Astrocyte of the hippocampus (primary cell): ENCODE results near the gene NDUFS2.
"Not testable (repeated sequence)": the region's sequence is repeated elsewhere in the genome, so short reads cannot be mapped to it uniquely, and the experiment has no call there.

ENCODE experiments used
- DNase-seq: peaks from one replicate; pipeline ENCODE4 v3.0.0; 2011; ENCODE audit warnings: low read depth, low spot score

Gene NDUFS2

DNA sequence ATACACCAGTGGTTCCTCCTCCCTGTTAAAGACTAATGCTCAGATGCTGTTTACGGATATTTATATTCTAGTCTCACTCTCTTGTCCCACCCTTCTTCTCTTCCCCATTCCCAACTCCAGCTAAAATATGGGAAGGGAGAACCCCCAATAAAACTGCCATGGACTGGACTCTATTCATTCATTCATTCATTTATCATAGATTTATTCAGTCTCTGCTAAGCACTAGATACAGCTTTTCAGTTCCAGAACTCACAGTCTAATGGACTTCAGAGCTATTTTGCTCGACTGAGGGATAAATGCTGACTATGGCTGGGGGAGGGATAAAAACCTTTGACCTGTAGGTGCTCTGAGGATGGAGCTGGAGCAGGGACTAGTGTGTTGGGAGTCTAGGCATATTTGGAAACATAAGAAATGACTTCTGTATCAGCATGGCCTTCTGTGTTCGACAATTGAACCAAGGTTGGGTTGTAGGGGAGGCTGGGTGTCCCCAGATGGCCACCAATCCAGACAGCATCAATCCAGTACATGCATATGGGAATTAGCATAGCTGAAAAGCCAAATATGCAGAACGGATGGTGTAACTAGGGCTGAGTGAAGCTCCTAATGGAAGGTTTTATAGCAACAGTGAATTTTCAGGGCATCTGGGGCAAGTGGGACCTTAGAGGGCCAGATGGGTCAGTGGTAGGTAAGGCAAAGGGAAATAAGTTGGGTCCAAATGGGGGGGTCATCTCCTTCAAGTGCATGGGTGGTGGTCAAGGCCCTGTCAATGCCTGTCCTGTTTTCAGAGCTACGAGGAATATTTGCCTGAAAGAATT lies 17.1 kb downstream of the NDUFS2 start:
- no peak for DNase-seq

DNA sequence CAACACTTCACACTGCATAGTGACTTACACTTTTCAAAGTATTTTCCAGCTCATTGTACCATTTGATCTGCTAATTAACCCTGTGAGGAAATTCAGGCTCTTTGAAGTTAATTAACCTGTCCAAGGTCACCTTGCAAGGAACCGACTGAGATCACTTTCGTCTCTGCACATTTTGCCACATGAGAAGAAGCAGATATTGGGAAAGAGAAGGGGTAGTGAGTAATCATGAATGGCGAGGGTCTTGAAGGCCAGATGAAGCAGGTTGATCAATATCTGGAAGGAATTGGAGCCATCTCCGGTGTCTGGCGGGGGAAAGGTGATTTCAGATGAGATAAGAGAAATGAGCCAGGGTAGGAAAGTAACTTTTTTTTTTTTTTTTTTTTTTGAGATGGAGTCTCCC lies 17.8 kb downstream of the NDUFS2 start:
- no peak for DNase-seq

DNA sequence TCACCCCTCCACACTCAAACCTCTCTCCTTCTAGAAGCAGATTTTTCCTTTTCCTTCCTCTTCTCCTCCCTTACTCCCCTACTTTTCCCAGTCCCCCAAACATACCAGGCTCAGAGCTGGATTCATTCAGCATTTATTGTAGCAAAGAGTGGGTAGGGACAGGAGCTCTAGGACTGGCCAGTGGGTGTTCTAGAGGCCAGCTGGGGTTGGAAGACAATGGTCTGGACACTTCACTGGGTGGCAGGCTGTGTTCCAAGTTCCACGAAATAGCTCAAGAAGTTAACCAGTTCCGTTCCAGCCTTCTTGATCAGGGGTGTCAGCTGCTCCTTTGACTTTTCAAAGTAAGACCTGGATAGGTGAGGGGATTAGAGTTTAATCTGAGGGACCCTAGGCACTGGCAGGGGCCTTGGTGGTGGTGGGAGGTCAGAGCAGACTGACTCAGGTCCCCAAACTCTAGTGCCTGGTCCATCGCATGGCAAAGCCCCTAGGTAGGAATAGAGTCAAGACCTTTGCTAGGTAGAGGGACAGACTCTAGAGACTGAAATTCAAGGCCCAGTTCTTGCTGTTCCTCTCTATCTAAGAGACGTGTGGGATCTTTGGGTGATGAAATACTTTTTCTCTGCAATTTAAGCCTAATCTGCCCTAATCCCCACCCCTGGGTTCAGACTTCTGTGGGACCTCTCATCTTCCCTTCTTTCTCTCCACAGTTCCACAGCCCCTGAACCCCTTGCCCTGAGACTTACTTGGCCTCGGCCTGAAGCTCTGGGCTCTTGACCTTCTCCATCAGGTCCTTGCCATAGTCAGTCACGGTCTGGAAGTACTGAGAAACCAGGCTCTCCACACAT lies 20.2 kb downstream of the NDUFS2 start:
- no peak for DNase-seq

DNA sequence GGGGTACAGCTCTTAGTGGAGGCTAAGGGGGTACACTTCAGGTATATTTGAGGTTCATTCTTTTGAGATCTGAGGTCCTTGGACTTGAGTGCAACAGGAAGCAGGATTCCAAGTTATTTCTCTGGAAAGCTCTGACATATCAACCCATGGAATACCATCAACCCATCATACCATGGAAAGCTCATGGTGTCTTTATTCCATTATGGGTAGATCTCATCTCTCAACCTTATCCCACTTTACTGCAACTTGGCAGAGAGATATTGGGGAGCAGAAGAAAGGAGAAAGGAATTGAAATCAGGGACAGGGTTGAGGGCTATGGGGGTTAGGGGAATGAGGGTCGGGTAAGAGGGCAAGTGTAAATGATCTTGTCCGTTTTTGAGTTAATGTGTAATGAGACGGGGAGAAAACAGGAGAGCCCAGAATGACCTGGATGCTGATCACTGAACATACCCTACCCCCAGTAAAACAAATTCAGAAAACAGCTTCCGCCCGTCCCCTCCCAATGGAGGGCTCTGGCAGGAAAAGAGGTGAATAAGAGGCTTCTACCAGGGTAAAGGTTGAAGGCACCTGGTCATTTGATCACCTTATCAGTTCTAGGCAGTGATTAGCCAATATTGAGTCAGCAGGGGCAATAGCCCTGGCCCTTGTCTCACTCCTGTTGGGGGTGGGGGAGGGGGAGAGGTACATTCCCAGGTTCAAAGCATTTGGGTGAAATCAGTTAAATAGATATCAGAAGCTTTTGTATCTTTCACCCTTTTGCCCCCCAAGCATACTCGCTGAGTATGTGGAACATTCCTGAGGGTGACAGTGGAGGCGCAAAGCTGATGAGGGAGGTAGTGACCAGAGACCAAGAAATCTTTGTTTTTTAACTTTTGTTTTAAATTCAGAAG lies 21.9 kb downstream of the NDUFS2 start:
- no peak for DNase-seq

DNA sequence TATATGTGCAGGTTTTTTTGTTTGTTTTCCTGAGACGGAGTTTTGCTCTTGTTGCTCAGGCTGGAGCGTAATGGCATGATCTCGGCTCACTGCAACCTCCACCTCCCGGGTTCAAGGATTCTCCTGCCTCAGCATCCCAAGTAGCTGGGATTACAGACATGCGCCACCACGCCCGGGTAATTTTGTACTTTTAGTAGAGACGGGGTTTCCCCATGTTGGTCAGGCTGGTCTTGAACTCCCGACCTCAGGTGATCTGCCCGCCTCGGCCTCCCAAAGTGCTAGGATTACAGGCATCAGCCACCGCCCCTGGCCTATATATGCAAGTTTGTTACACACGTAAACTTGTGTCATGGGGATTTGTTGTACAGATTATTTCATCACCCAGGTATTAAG lies 22.5 kb downstream of the NDUFS2 start:
- not testable (repeated sequence) for DNase-seq

DNA sequence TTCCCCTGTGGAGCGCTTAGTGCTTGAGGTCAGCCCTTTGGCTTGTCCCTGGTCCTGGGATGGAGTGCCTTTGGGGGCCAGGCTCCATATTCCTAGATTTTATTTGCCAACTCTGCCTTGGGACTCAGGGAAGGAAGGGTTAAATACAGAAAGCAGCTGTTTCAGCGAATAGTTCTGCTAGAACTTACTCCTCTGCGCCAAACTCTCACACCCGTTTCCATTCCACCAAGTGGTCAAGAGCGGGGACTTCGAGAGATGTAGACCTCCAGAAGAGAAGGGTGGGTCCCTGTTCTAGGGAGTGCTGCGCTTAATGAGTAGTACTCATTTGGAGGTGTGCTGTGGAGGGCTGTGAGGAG lies 23.0 kb downstream of the NDUFS2 start:
- no peak for DNase-seq

DNA sequence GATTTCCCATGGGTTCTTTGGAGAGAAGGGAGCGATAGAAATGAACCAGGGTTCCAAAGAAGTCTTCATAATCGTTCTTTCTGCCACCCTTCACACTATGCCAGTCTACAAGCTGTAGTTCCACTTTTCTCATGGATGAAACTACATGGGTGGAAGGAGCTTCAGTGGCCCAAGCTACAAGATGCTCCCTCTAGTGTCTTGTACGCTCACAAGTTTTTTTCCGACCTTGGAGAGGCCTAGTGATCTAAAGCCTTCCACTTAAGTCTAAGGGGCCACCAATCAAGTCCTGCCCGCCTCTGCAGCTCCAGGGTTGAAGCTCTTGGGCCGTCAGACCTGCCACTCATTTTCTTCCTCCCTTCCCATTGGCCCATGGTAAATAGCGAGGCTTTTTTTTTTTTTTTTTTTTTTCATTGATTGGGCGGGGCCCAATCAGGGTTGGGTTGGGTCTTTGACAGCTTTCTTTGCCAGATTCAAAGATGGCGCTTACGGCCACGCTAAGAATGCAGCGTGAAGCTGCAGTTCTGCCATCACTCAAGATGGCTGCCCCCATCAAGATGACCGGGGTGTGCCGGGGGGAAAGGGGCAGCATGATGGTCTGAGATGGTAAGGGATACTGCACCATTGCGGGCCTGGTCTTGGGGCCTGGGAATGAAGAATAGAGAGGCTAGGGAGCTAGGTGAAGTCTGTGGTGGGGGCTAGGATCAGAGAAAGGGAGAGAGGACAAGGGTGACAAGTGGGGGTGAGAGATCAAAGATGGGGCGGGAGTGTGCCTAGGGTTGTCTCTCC lies 23.6 kb downstream of the NDUFS2 start, which contains the start of gene TOMM40L:
Gene TOMM40L (plus strand): TSS at position 527 of the 786 bp plus-strand sequence. CDS start 430 bp downstream, outside the sequence.
- DNase-seq: peak; percentile 98

DNA sequence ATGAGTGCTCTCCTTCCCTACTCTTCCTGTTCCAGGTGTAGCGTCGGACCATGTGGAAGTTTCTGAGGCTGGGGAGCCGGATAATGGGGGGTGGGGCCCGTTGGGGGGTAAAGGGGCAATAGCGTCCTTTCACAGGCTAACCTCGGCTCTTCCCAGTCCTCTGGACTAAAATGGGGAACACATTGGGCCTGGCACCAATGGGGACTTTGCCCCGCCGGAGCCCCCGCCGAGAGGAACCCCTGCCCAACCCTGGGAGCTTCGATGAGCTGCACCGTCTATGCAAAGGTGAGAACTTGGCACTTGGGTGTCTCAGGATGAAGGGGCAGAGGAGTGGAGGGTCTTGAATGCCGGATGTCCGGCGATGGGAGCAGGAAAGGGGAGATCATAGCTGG lies 24.1 kb downstream of the NDUFS2 start:
- no peak for DNase-seq

DNA sequence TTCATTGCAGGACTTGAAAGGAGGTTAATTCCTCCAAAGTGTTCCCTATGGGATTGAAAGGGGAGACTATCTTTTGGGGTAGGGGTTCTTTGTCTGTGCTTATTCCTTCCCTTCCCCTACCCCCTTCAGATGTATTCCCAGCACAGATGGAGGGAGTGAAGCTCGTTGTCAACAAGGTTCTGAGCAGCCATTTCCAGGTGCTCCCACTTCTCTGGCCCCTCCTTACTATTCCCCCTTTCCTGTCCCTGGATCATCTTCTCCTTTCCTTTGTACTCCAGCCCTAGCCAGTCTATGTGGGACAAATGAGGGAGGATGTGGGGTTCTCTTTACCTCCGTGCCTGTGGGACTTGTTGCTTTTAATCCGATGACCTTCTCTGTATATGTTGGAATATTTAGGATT lies 24.6 kb downstream of the NDUFS2 start:
- DNase-seq: no peak

DNA sequence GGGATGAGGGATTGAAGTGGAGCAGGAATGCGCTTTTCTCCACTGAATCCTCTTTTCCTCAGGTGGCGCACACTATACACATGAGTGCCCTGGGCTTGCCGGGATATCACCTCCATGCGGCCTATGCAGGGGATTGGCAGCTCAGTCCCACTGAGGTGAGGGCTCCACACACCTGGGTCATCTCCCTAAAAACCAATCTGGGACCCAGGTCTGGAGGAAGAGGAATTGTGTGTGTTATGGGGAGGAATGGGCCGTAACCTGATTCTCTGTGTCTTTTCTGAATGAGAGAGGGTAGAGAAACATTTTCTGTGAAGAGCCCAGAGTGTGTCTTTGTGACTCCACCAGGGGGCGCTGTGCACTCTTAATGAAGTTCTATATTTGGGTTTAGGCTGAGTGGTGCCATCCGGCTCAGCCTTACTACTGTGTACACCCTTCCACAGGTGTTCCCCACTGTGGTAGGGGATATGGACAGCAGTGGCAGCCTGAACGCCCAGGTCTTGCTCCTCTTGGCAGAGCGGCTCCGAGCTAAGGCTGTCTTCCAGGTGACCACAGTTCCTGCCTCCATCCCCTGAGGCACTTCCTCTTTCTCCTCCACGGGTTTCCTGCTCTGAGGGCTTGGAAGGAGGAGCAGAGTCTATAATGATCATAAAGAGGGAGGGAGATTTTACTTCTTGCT lies 25.2 kb downstream of the NDUFS2 start:
- DNase-seq: peak; percentile 82

DNA sequence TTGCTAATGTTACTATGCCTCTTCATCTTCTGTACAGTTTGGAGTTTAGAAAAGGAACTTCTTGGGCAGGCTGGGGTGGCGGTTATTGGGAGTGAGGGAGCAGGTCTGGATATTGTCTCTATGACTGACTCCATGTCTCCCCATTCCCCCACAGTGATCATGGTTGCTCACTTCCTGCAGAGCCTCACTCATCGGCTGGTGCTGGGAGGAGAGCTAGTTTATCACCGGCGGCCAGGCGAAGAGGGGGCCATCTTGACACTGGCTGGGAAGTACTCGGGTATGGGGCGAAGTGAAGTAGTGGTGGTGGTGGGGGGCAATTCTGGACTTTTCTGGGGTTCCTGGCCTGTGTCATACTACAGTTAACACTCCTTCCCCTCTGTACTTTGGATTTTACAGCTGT lies 25.9 kb downstream of the NDUFS2 start:
- DNase-seq: no peak

DNA sequence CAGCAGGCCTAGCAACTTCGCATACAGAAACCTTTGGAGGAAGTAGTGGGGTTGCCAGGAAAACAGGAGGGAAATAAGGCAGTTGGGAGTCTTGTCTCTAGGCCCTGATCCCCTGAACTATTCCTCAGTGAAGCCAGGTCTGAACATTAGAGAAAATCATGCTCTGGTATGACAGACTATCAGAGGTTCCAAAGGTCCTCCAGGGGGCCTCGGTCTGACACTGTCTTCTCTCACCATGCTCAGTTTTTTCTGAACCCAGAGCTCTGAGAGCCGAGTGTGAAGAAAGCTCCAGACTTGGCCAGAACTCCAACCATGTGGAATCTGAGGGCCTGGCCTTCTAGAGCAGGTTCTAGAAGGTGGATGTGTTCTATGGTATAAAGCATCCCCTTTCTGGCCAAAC lies 27.7 kb downstream of the NDUFS2 start:
- DNase-seq: no peak

DNA sequence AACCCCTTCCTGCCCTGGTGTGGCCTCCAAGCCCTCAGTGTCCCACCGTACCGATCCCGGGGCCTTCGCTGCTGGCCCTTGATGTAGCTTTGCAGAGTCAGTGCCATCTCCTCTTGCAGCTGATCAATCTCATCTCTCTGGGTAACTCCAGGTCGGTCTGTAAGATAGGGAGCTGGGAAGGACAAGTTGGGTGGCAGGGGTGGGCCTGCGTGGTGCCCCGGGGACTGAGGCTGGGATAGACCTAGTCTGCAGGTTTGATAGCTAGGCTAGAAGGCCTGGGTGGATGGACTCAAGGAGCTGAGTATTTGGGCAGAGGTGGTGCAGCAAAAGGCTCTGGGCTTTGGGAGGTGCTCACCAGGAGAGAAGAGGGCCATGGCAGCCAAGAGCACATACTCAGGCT lies 28.6 kb downstream of the NDUFS2 start:
- no peak for DNase-seq

DNA sequence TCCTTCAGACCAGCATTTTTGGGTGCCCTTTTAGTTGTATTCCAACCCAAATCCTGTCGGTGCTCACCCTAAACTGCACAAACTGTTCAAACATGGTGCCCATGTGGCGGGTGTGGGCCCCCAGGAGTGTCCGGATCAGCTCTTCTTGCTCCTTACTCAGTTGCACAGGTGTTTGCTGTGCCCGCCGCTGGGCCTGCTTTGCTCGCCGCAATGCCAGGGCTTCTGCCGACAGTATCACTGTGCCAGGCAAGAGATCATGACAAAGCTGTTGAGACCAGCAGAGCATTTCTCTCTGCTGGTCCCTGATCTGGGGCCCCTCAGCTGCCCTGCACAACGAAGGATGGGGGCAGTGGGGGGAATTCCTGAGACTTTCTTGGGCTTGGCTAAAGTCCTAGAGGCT lies 30.9 kb downstream of the NDUFS2 start:
- DNase-seq: no peak

DNA sequence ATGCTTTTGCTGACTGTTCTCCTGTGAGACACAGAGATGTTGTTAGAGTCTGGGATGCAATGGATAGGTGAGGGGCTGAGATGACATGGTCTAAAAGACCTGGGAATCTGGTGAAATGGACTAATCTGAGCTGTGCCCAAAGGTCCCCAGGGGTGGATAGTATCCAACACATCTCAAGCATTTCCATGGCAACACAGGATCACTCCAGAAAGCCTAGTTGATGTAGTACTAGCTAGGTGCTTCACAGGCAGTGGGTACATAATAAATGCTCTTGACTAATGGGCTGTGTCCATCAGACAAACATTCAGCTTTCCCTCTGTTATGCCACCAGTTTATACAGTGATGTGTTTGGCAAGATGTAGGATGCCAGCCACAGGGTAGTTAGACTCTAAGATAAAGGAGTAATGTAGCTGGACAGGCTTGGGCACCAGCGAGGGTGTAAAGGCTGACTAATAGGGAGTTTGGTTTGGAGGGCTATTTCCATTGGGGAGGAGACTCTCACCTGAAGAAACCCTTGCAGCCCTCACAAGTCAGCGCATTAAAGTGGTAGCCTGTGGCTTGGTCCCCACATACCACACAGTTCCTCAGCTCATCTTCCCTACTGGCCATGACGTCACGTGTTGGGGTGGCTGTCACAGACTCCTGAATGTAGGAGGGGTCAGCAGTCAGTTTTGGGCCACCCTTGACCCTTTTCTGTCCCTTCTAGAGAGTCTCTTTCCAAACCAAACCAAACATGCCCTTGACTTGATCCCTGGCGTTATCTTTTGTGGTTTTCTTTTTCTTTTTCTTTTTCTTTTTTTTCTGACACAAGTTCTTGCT lies 34.0 kb downstream of the NDUFS2 start:
- no peak for DNase-seq

DNA sequence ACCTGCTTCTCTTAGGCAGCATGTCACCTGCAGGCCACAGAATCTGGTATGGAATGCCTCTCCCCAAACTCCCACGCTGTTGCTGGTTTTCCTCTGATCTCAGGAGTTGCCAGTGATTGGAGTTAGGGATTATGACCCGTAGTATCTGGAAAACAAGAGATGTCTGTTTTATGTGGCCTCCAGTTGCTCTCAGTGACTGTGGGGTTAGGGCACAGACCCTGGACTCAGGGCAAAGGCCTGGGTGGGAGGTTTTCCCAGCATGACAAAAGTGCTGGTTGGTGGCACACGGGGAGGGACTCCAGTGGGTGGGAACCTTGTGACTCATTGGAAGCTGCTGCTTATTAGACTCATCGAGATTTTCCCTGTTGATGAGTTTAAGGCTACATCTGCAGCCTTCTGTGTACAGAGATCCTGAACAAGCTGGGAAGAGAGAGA lies 35.9 kb downstream of the NDUFS2 start, which contains the start of gene NR1I3:
Gene NR1I3 (minus strand): TSS at position 165 of the 435 bp plus-strand sequence. CDS start 1,638 bp downstream, outside the sequence.
- no peak for DNase-seq

DNA sequence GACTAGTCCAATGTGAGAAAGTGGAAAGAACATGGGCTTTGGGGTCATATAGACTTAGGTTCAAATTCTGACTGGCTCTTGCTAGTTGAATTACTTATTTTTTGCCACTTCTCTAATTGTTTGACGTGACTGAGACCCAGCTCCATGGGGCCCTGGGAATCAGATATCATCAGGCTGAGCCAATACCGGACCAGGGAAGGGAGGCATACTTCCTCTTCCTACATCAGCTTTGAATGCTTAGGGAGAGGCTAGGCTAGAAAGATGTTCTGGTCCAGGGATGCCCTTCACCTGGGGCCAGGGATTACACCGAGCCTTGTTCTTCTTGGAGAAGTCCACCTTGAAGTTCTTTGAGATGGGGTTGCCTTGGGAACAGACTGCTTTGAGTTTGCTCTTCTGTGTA lies 39.5 kb downstream of the NDUFS2 start:
- no peak for DNase-seq

DNA sequence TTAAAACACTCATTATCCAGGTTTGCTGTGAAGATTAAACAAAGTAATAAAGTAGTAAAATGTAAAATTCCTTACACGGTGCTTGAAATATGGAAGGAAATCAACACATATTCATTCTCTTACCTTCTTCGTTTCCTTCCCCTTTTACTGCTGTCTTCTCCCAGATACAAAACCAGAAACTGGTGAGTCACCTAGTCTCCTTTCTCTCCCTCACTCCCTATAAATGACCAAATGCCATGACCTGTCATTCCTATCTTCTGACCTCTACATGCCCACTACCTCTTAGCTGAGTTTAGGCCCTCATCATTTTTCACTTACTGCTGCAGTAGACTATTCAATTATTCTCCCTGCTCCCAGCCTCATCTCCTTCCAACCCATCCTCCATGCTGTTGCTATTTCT lies 40.1 kb downstream of the NDUFS2 start:
- DNase-seq: no peak

DNA sequence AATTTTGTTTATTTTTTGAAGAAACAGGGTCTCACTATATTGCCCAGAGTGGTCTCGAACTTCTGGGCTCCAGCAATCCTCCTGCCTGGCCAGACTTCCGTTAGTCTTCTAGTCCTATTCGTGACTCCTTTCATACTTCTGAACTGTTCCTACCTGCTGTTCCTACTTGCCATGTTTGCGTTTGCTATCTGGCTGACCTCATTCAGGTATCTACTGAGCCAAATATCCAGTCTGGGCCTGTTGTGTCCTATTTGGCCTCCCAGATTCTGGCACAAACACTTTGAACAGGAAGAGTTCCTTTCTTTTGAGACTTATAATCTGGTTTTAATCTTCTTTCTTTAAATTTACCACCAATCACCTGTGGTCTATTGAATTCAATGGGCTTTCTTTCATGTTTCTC lies 42.7 kb downstream of the NDUFS2 start:
- no peak for DNase-seq
